Uterus (tissue), 4 donors: Measurements from ENCODE around the gene NR2F2. TPM values are rescaled to one million over a fixed set of nuclear protein-coding genes. Genes with fewer than 3 reads are reported as not detected.
"Not testable (repeated sequence)": the region's sequence is repeated elsewhere in the genome, so short reads cannot be mapped to it uniquely, and the experiment has no call there.

ENCODE experiments used
- DNase-seq, 2 donors: peaks; one replicate each; pipeline ENCODE4 v3.0.0-alpha.2; 2019 to 2020
- H3K27ac ChIP-seq, 2 donors: fragments of 200-600 bp; sonication (generic); 1 replicate in 1 of 2; 2 replicates in 1 of 2; pipeline ENCODE4 v1.5.1; 2016 to 2018
- H3K27me3 ChIP-seq, 2 donors: fragments of 200-600 bp; sonication (generic); one replicate each; pipeline ENCODE4 v1.5.1; 2018 to 2019; ENCODE audit warnings: control low read depth in 1 of 2
- H3K36me3 ChIP-seq, 2 donors: fragments of 200-600 bp; sonication (generic); one replicate each; pipeline ENCODE4 v1.5.1; 2019; ENCODE audit warnings: control low read depth in 1 of 2
- H3K4me1 ChIP-seq, 2 donors: fragments of 200-600 bp; sonication (generic); one replicate each; pipeline ENCODE4 v1.5.1; 2018 to 2019; ENCODE audit warnings: control low read depth in 1 of 2
- H3K4me3 ChIP-seq, 2 donors: fragments of 200-600 bp; sonication (generic); 1 replicate in 1 of 2; 2 replicates in 1 of 2; pipeline ENCODE4 v1.5.1; 2018 to 2019; ENCODE audit warnings: mild to moderate bottlenecking in 1 of 2
- H3K9me3 ChIP-seq, 2 donors: fragments of 200-600 bp; sonication (generic); one replicate each; pipeline ENCODE4 v1.5.1; 2019; ENCODE audit warnings: control low read depth in 1 of 2
- POLR2A ChIP-seq, 2 donors: fragments of 450-650 bp; IDR thresholded peaks; one replicate each; pipeline ENCODE4 v1.6.1; 2016; ENCODE audit warnings: antibody characterized with exemption in 2 of 2, mild to moderate bottlenecking in 1 of 2, moderate library complexity in 1 of 2
- intact Hi-C: fragments of 100-400 bp; cut with DNase I; formaldehyde crosslinking; loops from one replicate; pipeline ENCODE4 v1.15.1; 2023; ENCODE audit warnings: low total_unique reads
- microRNA counts, 2 donors: library from miRNA; unstranded; fragments of <30 nt; microRNA quantifications; one replicate each; lab custom pipeline; 2016 to 2017
- total RNA-seq, 4 donors: library from RNA; depleted of rRNA in 3 of 4; stranded (reverse); fragments of >200 nt in 3 of 4; gene quantifications; one replicate each; pipeline versions ENCODE4 v1.1.0 to v1.2.4, GENCODE V29; 2014 to 2023
- TF ChIP-seq, protein P1 (sequence below), 4 experiments: fragments of 200-600 bp in 2 of 4; fragments of 450-650 bp in 2 of 4; sonication (generic) in 2 of 4; IDR thresholded peaks; one replicate each; pipeline ENCODE4 v1.5.1; 2016 to 2019; ENCODE audit warnings: antibody characterized with exemption in 4 of 4, mild to moderate bottlenecking in 2 of 4, moderate library complexity in 1 of 4
- donor health status: DM: yes; HTN: yes; CAD: no.

The NR2F2 gene
- total RNA-seq, 4 donors from 2014 or later = 23.6 to 255 (median 51.9) TPM

DNA sequence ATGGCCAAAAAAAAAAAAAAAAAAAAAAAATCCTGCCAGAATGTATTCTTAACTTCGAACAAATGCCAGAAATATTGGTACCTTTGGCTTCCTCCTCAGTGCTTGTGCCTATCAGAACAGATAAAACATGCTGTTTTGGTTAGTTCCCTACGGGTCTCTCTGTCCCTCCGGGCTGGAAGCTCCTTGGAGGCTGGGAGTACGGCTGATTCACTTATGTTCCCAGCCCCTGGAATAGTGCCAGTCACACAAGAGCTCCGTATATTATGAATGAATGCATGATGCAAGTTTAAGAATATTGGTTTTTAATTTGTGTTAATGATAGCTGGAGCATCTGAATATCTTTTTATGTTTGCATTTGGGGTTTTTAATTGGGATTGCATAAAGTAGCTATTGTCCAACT is 44.0 kb downstream of the NR2F2 start:
- no peak for TF ChIP-seq POLR2A (IDR thresholded peaks at IDR 0.05)
- TF ChIP-seq, protein P1, sequence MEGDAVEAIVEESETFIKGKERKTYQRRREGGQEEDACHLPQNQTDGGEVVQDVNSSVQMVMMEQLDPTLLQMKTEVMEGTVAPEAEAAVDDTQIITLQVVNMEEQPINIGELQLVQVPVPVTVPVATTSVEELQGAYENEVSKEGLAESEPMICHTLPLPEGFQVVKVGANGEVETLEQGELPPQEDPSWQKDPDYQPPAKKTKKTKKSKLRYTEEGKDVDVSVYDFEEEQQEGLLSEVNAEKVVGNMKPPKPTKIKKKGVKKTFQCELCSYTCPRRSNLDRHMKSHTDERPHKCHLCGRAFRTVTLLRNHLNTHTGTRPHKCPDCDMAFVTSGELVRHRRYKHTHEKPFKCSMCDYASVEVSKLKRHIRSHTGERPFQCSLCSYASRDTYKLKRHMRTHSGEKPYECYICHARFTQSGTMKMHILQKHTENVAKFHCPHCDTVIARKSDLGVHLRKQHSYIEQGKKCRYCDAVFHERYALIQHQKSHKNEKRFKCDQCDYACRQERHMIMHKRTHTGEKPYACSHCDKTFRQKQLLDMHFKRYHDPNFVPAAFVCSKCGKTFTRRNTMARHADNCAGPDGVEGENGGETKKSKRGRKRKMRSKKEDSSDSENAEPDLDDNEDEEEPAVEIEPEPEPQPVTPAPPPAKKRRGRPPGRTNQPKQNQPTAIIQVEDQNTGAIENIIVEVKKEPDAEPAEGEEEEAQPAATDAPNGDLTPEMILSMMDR (IDR thresholded peaks at IDR 0.05) = no peak
- no peaks in the 10 kb centered on the region for H3K27me3 ChIP-seq
- no peaks in the 10 kb centered on the region for H3K9me3 ChIP-seq
- no peaks in the 10 kb centered on the region for H3K4me1 ChIP-seq
- intact Hi-C loops = no loop called here
- no peak for DNase-seq
- no peak overlapping the region for H3K4me3 ChIP-seq
- H3K27ac ChIP-seq = no peak overlapping the region
- no peaks in the 10 kb centered on the region for H3K36me3 ChIP-seq

DNA sequence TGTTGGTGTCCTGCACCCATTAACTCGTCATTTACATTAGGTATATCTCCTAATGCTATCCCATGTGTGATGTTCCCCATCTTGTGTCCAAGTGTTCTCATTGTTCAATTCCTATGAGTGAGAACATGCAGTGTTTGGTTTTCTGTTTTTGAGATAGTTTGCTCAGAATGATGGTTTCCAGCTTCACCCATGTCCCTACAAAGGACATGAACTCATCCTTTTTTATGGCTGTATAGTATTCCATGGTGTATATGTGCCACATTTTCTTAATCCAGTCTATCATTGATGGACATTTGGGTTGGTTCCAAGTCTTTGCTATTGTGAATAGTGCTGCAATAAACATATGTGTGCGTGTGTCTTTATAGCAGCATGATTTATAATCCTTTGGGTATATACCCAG is 49.1 kb downstream of the NR2F2 start:
- H3K36me3 ChIP-seq, H3K4me1 ChIP-seq, H3K9me3 ChIP-seq, intact Hi-C loops, H3K4me3 ChIP-seq, H3K27ac ChIP-seq, DNase-seq, H3K27me3 ChIP-seq: not testable (repeated sequence)

DNA sequence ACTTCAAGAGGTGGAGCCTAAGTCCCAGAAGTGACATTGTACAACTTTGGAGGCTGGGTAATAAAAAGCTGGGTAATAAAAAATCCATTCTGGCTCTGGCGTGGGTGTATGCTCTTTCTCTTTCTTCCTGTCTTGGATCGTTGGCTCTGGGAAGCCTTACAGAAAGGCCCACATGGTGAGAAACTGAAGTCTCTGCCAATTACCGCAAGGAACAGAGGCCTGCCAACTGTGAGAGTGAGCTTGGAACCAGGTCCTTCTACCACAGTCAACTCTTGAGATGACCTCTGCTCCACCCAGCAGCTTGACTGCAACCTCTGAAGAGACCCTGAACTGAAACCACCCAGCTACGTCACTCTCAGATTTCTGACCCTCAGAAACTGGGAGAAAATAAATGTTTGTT is 51.0 kb downstream of the NR2F2 start:
- H3K4me1 ChIP-seq = no peaks in the 10 kb centered on the region
- DNase-seq = no peak
- peaks cover 0 to 3% of the 10 kb centered on the region in 2 donors for H3K9me3 ChIP-seq
- H3K4me3 ChIP-seq = no peak overlapping the region
- no peaks in the 10 kb centered on the region for H3K27me3 ChIP-seq
- no peaks in the 10 kb centered on the region for H3K36me3 ChIP-seq
- intact Hi-C loops = no loop called here
- TF ChIP-seq, protein P1 (IDR thresholded peaks at IDR 0.05) = no peak
- TF ChIP-seq POLR2A (IDR thresholded peaks at IDR 0.05) = no peak
- no peak overlapping the region for H3K27ac ChIP-seq

DNA sequence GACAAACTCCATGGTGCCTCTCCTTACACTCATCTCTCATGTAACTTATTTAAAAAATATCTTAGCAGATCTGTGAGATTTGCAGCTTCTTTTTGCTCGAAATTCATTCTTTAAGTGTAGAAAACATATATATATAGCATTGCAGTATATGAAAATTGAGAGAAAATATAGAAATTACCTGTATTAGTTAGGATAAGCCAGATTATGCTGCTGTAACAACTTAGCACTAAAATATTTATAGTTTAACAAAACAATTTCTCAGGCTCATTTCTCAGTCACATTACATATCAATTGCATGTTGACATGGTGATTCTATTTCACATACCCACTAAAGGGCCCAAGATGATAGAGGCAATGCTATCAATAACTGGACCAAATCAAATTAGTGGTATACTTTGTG is 54.7 kb downstream of the NR2F2 start:
- TF ChIP-seq, protein P1 (IDR thresholded peaks at IDR 0.05) = no peak
- TF ChIP-seq POLR2A (IDR thresholded peaks at IDR 0.05) = no peak
- H3K4me3 ChIP-seq = no peak overlapping the region
- H3K36me3 ChIP-seq = no peaks in the 10 kb centered on the region
- H3K9me3 ChIP-seq = peaks cover 0 to 3% of the 10 kb centered on the region in 2 donors
- intact Hi-C loops = no loop called here
- H3K4me1 ChIP-seq = no peaks in the 10 kb centered on the region
- H3K27me3 ChIP-seq = no peaks in the 10 kb centered on the region
- H3K27ac ChIP-seq = no peak overlapping the region
- no peak for DNase-seq

DNA sequence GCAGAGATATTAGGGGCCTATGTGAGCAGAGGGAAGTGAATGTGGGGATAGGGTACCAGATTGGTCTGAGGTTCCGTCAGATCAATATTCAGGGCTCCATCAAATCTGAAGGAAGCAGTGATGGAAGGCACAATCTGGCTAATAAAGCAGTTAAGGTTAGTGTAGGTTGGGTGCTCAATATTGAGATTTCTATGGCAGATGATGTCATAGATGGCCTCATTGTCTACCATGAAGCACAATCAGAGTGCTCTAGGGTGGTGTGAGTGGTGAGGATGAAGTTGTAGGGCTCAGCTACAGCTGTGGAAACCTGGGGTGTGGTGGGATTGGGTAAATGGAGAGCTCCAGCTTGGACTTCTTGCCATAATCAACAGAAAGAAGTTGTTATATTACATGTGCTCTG is 58.2 kb downstream of the NR2F2 start:
- no peaks in the 10 kb centered on the region for H3K36me3 ChIP-seq

More for the DNA sequence above, 58.2 kb downstream of the NR2F2 start:
- TF ChIP-seq, protein P1 (IDR thresholded peaks at IDR 0.05) = no peak
- no peak for TF ChIP-seq POLR2A (IDR thresholded peaks at IDR 0.05)
- intact Hi-C loops = no loop called here
- Histone ChIP-seq H3K27ac (no peak overlapping the region), H3K4me1 (no peaks in the 10 kb centered on the region), H3K27me3 (no peaks in the 10 kb centered on the region), H3K4me3 (no peak overlapping the region), H3K9me3 (peaks cover 0 to 3% of the 10 kb centered on the region in 2 donors)
- no peak for DNase-seq

MicroRNAs within 50 kb of the gene (microRNA counts, 767-probe panel; counts per million panel counts)
- 0 counts per million in 2 donors for microRNA hsa-miR-1469 (lab: Ali Mortazavi, UCI)
